Stimulated activated CD4-positive, alpha-beta T cell treated with anti-CD3 and anti-CD28 coated beads, Interleukin-12 subunit alpha, Interleukin-12 subunit beta, amount 100 ng/mL, for 24 hours (primary cell): ENCODE results near the gene EPHB2.

Experiments
- DNase-seq, 2 experiments: peaks; one replicate each; pipeline ENCODE4 v3.0.0-alpha.2; 2020; ENCODE audit warnings: low read depth in 2 of 2

Gene EPHB2

GRCh38 chr1:22780696-22781095 lies 70.1 kb downstream of the EPHB2 start:
- no peak for DNase-seq

- DNase-seq: no peak
Measured at GRCh38 chr1:22781483-22781882, 70.8 kb downstream of the EPHB2 start.

- DNase-seq: no peak
Measured at GRCh38 chr1:22782406-22782805, 71.8 kb downstream of the EPHB2 start.

- DNase-seq: no peak
Measured at GRCh38 chr1:22784317-22784716, 73.7 kb downstream of the EPHB2 start.

- DNase-seq: no peak
Measured at GRCh38 chr1:22784737-22785136, 74.1 kb downstream of the EPHB2 start.

- DNase-seq: no peak
Measured at GRCh38 chr1:22786101-22786500, 75.5 kb downstream of the EPHB2 start.

- no peak for DNase-seq
Measured at GRCh38 chr1:22786719-22787489, 76.3 kb downstream of the EPHB2 start.

GRCh38 chr1:22787636-22788035 lies 77.0 kb downstream of the EPHB2 start:
- DNase-seq: no peak

- DNase-seq: no peak
Measured at GRCh38 chr1:22788254-22788661, 77.6 kb downstream of the EPHB2 start.

GRCh38 chr1:22789356-22789994 lies 78.8 kb downstream of the EPHB2 start:
- DNase-seq: no peak

- no peak for DNase-seq
Measured at GRCh38 chr1:22790232-22791008, 79.8 kb downstream of the EPHB2 start.

GRCh38 chr1:22791831-22792347 lies 81.2 kb downstream of the EPHB2 start:
- no peak for DNase-seq

GRCh38 chr1:22792396-22793160 lies 81.9 kb downstream of the EPHB2 start:
- DNase-seq: no peak

GRCh38 chr1:22793647-22794046 lies 83.0 kb downstream of the EPHB2 start:
- no peak for DNase-seq

GRCh38 chr1:22794647-22795365 lies 84.2 kb downstream of the EPHB2 start:
- DNase-seq: no peak

- no peak for DNase-seq
Measured at GRCh38 chr1:22795366-22795714, 84.7 kb downstream of the EPHB2 start.

- DNase-seq: no peak
Measured at GRCh38 chr1:22796642-22797041, 86.0 kb downstream of the EPHB2 start.

- no peak for DNase-seq
Measured at GRCh38 chr1:22798083-22798482, 87.4 kb downstream of the EPHB2 start.

- no peak for DNase-seq
Measured at GRCh38 chr1:22799971-22800370, 89.3 kb downstream of the EPHB2 start.

- DNase-seq: no peak
Measured at GRCh38 chr1:22800629-22801028, 90.0 kb downstream of the EPHB2 start.

GRCh38 chr1:22801347-22801746 lies 90.7 kb downstream of the EPHB2 start:
- no peak for DNase-seq
